Measurements from ENCODE around the gene TSHZ1.

The TSHZ1 gene

GRCh38 chr18:75209129-75209950 lies 1.3 kb upstream of the TSHZ1 start, which contains the start of gene PTGR3:
Gene PTGR3, minus strand, starts transcription at chr18:75209139. Its CDS starts 81 bp downstream, at chr18:75209058.
- peak; percentile 57 for DNase-seq
- no peaks in the 10 kb centered on the region for H3K27me3 ChIP-seq (replicated peaks)
- H3K27ac ChIP-seq, result peak within 1 kb of the TSS; percentile 66
- H3K4me3 ChIP-seq (ENCODE audit: low read depth, low read length), result peak within 1 kb of the TSS; percentile 84
- no peaks in the 10 kb centered on the region for H3K36me3 ChIP-seq (replicated peaks)
- in situ Hi-C loops (cut with HindIII; ENCODE audit: low pct_ligation_motif_present, low sequenced_read_pairs), result no loop called here
- TF ChIP-seq, protein P1, sequence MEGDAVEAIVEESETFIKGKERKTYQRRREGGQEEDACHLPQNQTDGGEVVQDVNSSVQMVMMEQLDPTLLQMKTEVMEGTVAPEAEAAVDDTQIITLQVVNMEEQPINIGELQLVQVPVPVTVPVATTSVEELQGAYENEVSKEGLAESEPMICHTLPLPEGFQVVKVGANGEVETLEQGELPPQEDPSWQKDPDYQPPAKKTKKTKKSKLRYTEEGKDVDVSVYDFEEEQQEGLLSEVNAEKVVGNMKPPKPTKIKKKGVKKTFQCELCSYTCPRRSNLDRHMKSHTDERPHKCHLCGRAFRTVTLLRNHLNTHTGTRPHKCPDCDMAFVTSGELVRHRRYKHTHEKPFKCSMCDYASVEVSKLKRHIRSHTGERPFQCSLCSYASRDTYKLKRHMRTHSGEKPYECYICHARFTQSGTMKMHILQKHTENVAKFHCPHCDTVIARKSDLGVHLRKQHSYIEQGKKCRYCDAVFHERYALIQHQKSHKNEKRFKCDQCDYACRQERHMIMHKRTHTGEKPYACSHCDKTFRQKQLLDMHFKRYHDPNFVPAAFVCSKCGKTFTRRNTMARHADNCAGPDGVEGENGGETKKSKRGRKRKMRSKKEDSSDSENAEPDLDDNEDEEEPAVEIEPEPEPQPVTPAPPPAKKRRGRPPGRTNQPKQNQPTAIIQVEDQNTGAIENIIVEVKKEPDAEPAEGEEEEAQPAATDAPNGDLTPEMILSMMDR (IDR thresholded peaks at IDR 0.05; ENCODE audit: low read depth, low read length, missing control alignments), result no peak

GRCh38 chr18:75209951-75210258 lies 692 bp upstream of the TSHZ1 start:
- DNase-seq, result no peak
- in situ Hi-C loops (cut with HindIII; ENCODE audit: low pct_ligation_motif_present, low sequenced_read_pairs), result no loop called here
- H3K36me3 ChIP-seq (replicated peaks), result no peaks in the 10 kb centered on the region
- TF ChIP-seq, protein P1 (IDR thresholded peaks at IDR 0.05; ENCODE audit: low read depth, low read length, missing control alignments), result no peak
- no peaks in the 10 kb centered on the region for H3K27me3 ChIP-seq (replicated peaks)
- peak overlapping the region; percentile 84 for H3K4me3 ChIP-seq (ENCODE audit: low read depth, low read length)
- H3K27ac ChIP-seq, result peak overlapping the region; percentile 66

GRCh38 chr18:75211002-75211621 lies 515 bp downstream of the TSHZ1 start:
- Histone ChIP-seq H3K36me3 (replicated peaks) (no peaks in the 10 kb centered on the region), H3K27ac (no peak overlapping the region), H3K27me3 (replicated peaks) (no peaks in the 10 kb centered on the region), H3K4me3 (ENCODE audit: low read depth, low read length) (peak overlapping the region; percentile 84)
- in situ Hi-C loops (cut with HindIII; ENCODE audit: low pct_ligation_motif_present, low sequenced_read_pairs), result no loop called here
- no peak for DNase-seq
- TF ChIP-seq, protein P1 (IDR thresholded peaks at IDR 0.05; ENCODE audit: low read depth, low read length, missing control alignments), result no peak

- Histone ChIP-seq H3K4me3 (ENCODE audit: low read depth, low read length) (peak overlapping the region; percentile 67), H3K27me3 (replicated peaks) (no peaks in the 10 kb centered on the region), H3K36me3 (replicated peaks) (no peaks in the 10 kb centered on the region), H3K27ac (no peak overlapping the region)
- in situ Hi-C loops (cut with HindIII; ENCODE audit: low pct_ligation_motif_present, low sequenced_read_pairs), result no loop called here
- no peak for DNase-seq
- TF ChIP-seq, protein P1 (IDR thresholded peaks at IDR 0.05; ENCODE audit: low read depth, low read length, missing control alignments), result no peak
Measured at GRCh38 chr18:75211626-75211952, 992 bp downstream of the TSHZ1 start.

DNA sequence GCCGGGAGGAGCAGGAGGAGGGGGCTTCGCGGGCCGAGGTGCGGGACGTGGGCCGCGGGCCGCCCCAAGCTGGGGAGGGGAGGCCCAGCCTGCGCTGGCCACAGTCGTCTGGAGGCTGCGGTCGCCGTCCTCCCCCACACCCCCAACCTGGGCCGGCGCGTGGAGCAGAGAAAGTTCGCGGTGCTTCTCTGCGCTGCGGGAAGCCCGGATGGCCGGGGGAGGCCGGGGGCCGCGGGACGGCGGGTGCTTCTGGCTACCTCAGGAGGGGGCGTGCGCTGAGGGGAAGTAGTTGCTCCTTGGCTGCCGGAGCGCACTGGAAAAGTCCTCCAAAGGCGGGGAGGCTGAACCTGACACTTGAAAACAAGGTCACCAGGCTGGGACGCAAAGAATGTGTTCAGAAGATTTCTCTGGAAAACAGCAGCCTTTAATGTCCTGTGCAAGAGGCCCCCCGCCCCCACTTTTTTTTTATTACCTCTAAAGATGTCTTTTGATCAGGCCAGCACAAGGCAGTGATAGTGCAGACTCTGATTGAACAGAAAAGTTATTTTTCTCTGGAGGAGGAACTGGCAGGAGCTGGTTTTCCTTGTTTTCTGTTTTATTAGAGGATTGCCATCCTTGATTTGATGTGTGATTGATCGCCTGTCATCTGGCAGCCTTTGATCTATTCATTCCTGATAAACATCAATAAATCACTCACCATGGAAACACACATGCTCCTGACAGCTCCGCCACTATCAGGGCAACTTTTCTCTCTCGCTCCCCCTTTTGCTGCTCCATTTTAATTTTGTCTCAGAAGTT lies 1.6 kb downstream of the TSHZ1 start:
- Histone ChIP-seq H3K27ac (no peak overlapping the region), H3K4me3 (ENCODE audit: low read depth, low read length) (peak overlapping the region; percentile 67), H3K36me3 (replicated peaks) (no peaks in the 10 kb centered on the region), H3K27me3 (replicated peaks) (no peaks in the 10 kb centered on the region)
- in situ Hi-C loops (cut with HindIII; ENCODE audit: low pct_ligation_motif_present, low sequenced_read_pairs), result no loop called here
- DNase-seq, result no peak
- TF ChIP-seq, protein P1 (IDR thresholded peaks at IDR 0.05; ENCODE audit: low read depth, low read length, missing control alignments), result no peak
